ENCODE data around the gene DIS3L2. TPM values are rescaled to one million over a fixed set of nuclear protein-coding genes. Genes with fewer than 3 reads are reported as not detected.

The DIS3L2 gene
- total and polyA plus RNA-seq, 12 donors: 20.0 to 54.7 (median 30.5) TPM

- no peak overlapping the region for H3K4me3 ChIP-seq
- DNase-seq: no peak
- no peaks in the 10 kb centered on the region for H3K9me3 ChIP-seq (replicated peaks in 1 of 3)
- no peaks in the 10 kb centered on the region for H3K36me3 ChIP-seq (replicated peaks in 1 of 2)
- H3K4me1 ChIP-seq (replicated peaks in 1 of 2): no peaks in the 10 kb centered on the region
- intact Hi-C loops (cut with DNase I): no loop called here
- H3K27me3 ChIP-seq: peaks cover 6% of the 10 kb centered on the region
- TF ChIP-seq POLR2A (IDR thresholded peaks at IDR 0.05): no peak
- no peak for TF ChIP-seq CTCF (IDR thresholded peaks at IDR 0.05)
- WGBS, 4 donors: 85 to 94% (median 91%) methylated on average over 7 to 21 of the region's 21 CpGs
- no peak overlapping the region for H3K27ac ChIP-seq
These were observed 42.8 kb upstream of the DIS3L2 start for GRCh38 chr2:231918501-231919330.

GRCh38 chr2:231919341-231920035 lies 42.0 kb upstream of the DIS3L2 start:
- intact Hi-C loops (cut with DNase I): no loop called here

GRCh38 chr2:231920366-231920765 lies 41.1 kb upstream of the DIS3L2 start:
- DNase-seq: no peak
- Histone ChIP-seq H3K27ac (no peak overlapping the region), H3K4me3 (no peak overlapping the region), H3K27me3 (peaks cover 20% of the 10 kb centered on the region), H3K36me3 (replicated peaks in 1 of 2) (no peaks in the 10 kb centered on the region), H3K9me3 (replicated peaks in 1 of 3) (no peaks in the 10 kb centered on the region), H3K4me1 (replicated peaks in 1 of 2) (peaks cover 0 to 6% of the 10 kb centered on the region in 2 donors)
- TF ChIP-seq CTCF (IDR thresholded peaks at IDR 0.05) (no peak), POLR2A (IDR thresholded peaks at IDR 0.05) (no peak)
- intact Hi-C loops (cut with DNase I): no loop called here
- WGBS, 4 donors: 83 to 91% (median 88%) methylated on average over 1 to 3 of the region's 3 CpGs

More at GRCh38 chr2:231919341-231920035, 42.0 kb upstream of the DIS3L2 start:
- no peak for DNase-seq
- Histone ChIP-seq H3K27me3 (peaks cover 13% of the 10 kb centered on the region), H3K4me3 (no peak overlapping the region), H3K27ac (no peak overlapping the region), H3K4me1 (replicated peaks in 1 of 2) (no peaks in the 10 kb centered on the region), H3K36me3 (replicated peaks in 1 of 2) (no peaks in the 10 kb centered on the region), H3K9me3 (replicated peaks in 1 of 3) (no peaks in the 10 kb centered on the region)
- WGBS, 4 donors: 86 to 96% (median 90%) methylated on average over 9 to 15 of the region's 15 CpGs
- TF ChIP-seq POLR2A (IDR thresholded peaks at IDR 0.05) (no peak), CTCF (IDR thresholded peaks at IDR 0.05) (no peak)

GRCh38 chr2:231920795-231921194 lies 40.7 kb upstream of the DIS3L2 start:
- DNase-seq: no peak
- H3K27me3 ChIP-seq: peaks cover 24% of the 10 kb centered on the region
- TF ChIP-seq CTCF (IDR thresholded peaks at IDR 0.05): no peak
- no peak for TF ChIP-seq POLR2A (IDR thresholded peaks at IDR 0.05)
- no peak overlapping the region for H3K27ac ChIP-seq
- WGBS, 4 donors: 43 to 56% (median 51%) methylated on average over 5 of the region's 5 CpGs
- intact Hi-C loops (cut with DNase I): no loop called here
- H3K36me3 ChIP-seq (replicated peaks in 1 of 2): no peaks in the 10 kb centered on the region
- no peak overlapping the region for H3K4me3 ChIP-seq
- H3K4me1 ChIP-seq (replicated peaks in 1 of 2): peaks cover 4 to 10% of the 10 kb centered on the region in 2 donors
- H3K9me3 ChIP-seq (replicated peaks in 1 of 3): no peaks in the 10 kb centered on the region
